ENCODE results near the gene ADGRG6.

ADGRG6 gene

DNA sequence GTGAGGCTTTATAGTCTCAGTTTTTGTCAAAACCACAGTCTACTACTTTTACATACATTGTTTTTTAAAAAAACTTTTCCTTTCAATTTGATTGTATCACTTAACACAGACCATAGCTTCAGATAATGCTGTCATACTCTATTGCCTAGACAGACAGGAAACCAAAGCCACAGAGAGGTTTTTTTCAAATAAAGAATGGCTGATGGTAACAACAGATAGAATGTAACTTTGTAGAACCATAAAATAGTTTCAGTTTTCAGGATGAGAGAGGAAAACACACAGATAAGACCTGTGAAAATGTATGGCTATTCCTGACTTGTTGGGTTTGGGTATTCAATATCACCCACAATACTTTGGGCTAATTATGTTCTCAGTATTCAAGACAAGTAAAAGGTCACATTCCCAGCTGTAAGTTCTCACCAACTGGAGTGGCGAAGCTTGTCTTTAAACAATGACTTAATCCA lies 94.0 kb downstream of the ADGRG6 start:
- Histone ChIP-seq H3K4me3 (no peak overlapping the region), H3K27ac (no peak overlapping the region)

DNA sequence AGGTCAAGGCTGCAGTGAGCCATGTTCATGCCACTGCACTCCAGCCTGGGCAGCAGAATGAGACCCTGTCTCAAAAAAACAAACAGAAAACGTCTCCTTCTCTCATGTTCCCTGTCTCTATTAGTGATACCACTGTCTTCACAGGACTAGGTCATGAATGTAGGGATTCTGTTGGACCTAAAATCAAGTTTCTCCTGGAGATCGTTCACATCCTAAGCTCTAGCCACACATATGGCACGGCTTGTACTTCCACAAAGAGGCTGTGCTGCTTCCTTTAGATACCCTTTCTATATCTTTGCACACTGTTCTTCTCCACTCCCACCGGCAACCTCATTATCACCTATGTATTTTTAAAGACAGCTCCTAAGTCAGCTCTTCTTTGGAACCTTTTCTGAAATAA lies 96.5 kb downstream of the ADGRG6 start:
- no peak overlapping the region for H3K4me3 ChIP-seq

DNA sequence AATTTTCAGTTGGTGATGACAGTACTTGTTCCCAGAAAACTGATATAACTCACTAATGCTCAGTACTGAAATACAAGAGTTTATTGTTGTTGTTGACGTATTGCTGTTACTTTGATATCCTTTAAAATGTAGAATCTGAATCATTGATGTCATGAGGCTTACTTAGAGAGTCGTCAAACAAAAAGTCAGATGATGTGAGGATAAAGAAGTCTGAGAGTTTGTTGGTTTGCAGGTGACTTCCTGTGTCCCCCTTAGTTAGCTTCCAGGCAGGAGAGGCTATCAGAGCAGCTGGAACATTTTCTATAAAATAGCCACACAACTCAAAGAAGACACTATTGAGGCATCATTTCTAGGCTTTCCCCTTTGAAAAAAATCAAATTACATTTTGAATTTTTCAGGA lies 97.9 kb downstream of the ADGRG6 start:
- Histone ChIP-seq H3K4me3 (no peak overlapping the region), H3K27ac (no peak overlapping the region)

More for the DNA sequence above, 96.5 kb downstream of the ADGRG6 start:
- no peak overlapping the region for H3K27ac ChIP-seq

DNA sequence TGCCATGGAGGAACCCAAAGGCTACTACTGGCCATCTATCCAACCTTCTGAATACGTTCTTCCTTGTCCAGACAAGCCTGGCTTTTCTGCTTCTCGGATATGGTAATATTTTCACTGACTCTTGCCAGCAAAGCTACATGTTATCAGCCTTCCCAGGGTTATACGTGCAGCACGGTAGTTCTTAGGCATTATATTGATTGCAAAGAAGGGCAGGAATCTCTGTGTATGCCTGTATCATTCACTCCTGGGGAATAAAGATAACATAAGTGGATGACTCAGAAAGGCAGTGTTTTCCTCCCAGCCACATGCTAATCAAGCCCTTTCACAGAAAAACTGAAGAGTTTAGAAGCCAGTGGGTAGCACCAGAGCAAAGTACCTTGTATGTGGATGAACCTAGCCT lies 98.7 kb downstream of the ADGRG6 start:
- H3K4me3 ChIP-seq: no peak overlapping the region
- H3K27ac ChIP-seq: no peak overlapping the region

DNA sequence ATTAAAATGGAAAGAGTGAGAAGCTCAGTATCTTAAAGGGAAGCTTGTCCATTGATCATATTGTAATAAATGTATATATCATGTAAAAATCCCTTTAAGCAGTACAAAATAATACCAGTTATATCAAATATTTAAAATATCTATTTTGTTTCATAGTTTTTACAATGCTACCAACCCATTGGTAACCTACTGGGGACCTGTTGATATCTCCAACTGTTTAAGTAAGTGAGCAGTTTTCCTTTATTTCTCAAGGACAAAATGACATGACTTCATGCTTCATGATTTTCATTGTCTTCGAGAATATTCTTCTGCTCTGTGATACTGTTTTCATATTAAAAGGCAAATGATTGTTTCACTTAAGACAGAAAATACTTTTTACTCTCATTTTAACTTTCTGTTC lies 100.0 kb downstream of the ADGRG6 start:
- Histone ChIP-seq H3K4me3 (no peak overlapping the region), H3K27ac (no peak overlapping the region)

DNA sequence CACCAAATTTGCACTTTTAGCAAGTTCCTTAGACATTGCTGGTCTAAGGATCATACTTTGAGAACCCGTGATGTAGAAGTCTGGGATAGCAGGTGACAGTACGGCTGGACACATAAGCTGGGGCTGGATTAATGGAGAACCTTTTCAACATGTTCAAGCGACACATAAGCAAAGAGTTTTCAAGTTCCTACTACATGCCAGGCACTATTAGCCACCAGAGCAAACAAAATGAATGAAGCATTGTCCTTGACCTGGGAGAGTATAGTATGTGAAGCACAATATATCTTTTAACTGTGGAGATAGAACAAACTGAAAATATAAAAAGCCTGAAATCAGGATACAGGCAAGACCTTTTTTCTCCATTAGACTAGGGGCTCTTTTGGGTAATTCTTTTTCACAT lies 102.9 kb downstream of the ADGRG6 start:
- Histone ChIP-seq H3K4me3 (no peak overlapping the region), H3K27ac (no peak overlapping the region)

DNA sequence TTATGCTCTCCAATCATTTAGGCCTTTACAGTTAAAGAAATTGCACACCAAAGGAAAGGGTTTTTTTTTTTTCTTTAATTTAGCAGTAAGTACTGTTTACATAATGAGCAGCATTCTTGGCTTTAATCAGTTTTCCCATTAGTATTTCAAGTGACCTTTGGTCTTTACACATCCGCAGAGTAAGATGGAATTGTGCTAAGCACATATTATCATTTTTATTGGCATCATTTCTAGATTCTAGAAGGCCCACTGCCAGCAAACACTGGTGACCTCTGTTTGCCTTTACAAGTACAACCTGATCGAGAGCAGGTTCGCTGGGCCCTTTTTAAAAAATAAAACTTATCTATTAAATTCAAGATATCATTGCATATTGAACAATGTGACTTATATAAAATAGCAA lies 104.3 kb downstream of the ADGRG6 start:
- Histone ChIP-seq H3K27ac (no peak overlapping the region), H3K4me3 (no peak overlapping the region)

DNA sequence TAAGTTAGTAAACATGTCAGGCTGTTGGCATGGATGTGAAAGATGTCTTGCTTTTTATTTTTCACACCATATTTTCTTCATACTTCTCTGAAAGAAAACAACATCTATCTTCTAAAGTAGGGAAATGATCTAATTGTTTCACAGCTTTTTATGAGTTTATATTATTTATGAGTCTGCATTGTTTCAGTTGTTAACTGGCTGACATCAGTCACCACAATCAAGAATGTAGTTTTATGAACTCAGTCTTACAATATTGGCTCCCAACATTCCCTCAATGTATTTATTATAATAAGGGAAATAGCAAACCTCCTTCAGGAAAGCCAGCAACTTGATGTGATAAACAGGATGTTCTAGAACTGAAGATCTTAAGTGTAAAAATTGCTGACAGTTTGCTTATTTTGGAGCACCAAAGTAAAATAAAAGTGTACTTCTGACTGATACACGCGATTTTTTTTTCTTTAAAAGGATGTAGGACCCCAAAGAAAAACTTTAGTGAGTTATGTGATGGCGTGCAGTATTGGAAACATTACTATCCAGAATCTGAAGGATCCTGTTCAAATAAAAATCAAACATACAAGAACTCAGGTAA lies 106.0 kb downstream of the ADGRG6 start:
- Histone ChIP-seq H3K27ac (no peak overlapping the region), H3K4me3 (no peak overlapping the region)

DNA sequence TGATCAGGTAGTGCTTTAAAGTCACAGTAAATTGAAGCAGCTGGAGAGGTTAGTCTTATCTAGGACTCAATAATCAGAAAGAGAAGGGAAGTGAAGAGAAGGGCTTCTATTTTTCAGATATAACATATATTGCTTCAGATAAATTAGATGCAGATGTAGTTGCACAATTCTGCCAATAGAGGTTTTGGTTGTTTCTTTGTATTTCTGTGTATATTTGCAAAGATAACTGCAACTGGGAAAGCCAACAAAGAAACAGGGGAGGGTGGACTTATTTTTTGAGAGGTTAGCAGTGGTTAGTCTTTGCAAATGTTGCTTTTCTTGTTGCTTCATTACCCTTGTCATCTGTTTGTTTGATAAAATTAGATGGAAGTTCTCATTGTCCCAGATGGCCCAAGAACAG lies 106.6 kb downstream of the ADGRG6 start:
- Histone ChIP-seq H3K4me3 (no peak overlapping the region), H3K27ac (no peak overlapping the region)

DNA sequence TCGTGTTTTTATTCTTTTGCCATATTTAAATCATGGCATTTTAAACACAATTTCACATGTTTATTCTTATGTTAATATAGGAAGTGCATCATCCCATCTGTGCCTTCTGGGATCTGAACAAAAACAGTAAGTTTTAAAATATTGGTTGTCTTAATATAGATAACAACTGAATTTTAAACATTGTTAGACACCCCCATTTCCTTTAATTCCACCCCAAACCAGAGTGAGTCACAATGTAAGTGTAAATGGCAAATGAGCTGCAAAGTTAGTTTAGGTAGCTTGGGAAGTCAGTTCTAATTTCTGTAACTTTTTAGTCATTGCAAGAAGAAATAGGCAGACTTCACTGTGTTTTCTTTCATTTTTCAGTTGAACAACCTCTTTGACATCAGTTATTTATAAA lies 108.0 kb downstream of the ADGRG6 start:
- Histone ChIP-seq H3K4me3 (no peak overlapping the region), H3K27ac (no peak overlapping the region)

DNA sequence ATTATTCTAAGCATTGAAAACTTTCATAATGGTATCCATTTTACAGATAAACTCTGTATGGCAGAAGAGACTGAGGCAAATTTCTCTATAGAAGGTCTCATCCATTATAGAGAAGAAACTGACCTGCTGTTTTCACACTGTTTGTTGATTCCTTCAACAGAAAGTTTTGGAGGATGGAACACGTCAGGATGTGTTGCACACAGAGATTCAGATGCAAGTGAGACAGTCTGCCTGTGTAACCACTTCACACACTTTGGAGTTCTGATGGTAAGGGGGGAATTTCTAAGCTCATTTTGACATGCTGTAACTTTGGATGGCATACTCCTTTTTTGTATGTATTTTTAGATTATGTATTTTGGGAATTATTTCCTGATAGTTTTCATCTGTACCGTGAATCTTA lies 109.3 kb downstream of the ADGRG6 start:
- Histone ChIP-seq H3K27ac (no peak overlapping the region), H3K4me3 (no peak overlapping the region)

DNA sequence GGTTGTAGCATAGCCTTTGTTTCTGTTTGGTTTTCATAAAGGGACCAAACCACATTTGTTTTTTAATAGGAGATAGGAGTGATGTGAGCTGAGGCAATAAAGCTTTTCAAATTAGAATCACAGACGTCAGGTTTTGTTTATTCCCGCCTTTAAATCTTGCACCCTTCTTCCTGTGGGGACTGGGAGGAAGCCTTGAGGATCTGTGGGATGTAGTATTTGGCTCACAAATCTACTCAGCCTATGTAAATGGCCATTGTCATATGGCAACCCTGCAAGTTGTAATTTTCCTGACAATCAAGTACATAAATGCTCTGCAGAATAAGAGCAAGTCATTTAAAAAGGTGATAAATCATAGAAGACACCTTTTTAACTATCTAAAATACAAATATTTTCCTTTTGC lies 110.4 kb downstream of the ADGRG6 start:
- H3K27ac ChIP-seq: no peak overlapping the region
- no peak overlapping the region for H3K4me3 ChIP-seq

DNA sequence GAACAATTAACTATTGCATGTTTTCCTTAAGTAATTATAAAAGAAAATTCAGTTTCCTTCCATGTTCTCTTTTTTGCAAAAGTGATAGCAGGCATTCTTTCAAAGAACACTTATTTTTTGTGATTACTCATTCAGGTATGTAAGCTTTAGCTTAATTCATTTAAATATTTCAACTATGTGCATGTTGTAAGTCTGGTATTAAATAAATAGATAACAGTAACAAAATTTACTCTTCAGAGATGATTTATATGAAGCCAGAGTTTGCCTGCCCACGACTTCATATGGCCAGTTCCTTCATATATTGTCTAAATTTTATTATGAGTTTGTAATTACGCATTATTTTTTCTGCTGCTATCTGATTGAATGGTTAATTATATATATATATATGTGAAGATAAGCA lies 110.9 kb downstream of the ADGRG6 start:
- Histone ChIP-seq H3K4me3 (no peak overlapping the region), H3K27ac (no peak overlapping the region)

DNA sequence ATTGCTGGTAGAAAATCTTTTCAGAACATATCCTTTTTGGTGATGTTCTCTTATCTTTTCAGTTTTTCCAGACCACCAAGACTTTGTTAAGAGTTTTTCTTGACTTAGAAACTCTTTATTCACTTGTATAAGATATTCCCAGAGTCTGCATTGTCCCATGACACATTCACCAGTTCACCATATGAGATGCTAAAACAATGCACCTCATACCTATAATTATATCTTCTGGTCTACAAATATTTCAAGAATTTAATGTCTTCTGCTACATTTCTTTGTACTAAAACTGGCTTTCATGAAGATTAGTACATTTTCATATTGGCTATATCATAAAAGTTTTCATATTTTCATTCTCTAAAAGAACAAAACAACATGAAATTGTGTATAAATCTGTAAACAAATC lies 111.3 kb downstream of the ADGRG6 start:
- H3K4me3 ChIP-seq: no peak overlapping the region

DNA sequence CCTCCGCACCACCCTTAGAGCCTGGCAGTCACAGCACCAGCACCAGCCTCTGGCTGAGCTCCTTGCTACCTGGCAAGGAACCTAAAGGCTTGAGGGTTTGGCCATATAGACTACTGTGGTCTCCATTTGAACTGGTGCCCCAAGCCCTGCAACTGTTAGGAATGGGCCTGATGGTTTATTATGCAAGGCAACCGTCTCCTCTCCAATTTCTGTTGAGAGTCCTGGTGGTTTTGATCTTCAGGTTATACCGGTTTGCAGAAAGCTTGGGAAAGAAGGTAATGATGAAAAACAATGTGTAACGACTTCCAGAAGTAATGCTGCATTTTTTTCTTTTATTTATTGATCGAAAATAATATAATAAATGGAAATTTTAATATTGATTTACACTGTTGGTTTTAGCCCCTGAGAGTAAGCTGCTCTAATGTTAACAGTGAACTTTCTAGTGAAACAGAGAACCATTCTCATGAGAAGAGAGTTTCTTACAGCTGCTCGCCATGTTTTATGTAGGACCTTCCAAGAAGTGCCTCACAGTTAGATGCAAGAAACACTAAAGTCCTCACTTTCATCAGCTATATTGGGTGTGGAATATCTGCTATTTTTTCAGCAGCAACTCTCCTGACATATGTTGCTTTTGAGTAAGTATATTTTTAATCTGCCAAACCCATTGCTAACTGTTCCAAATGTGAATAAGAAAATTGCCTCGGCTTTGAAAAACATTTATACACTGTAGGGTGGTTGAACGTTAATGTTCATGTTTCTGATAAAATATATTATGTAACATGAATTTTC lies 112.8 kb downstream of the ADGRG6 start:
- H3K27ac ChIP-seq: no peak overlapping the region

More for the DNA sequence above, 111.3 kb downstream of the ADGRG6 start:
- no peak overlapping the region for H3K27ac ChIP-seq

DNA sequence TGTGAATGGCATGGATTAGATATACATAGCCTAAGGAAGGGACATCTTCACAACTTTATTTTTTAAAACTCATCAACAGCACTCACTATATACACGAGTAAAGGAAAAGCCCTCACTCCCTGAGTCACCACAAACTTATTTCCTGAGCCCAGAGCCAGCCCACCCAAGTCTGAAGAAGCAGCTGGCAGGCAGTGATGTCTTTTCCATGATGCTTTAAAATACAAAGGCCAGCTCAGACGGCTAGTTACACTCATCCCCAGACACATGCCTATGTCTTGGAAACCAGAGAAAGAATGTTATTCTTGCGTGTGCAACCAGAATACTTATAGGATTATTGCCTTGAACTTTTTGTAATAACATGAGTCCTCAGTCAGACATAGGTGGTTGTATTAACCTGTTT lies 114.4 kb downstream of the ADGRG6 start:
- H3K4me3 ChIP-seq: no peak overlapping the region
- peak overlapping the region in 3 of 21 experiments; percentile 18 to 45 (median 42) for H3K27ac ChIP-seq

More for the DNA sequence above, 112.8 kb downstream of the ADGRG6 start:
- no peak overlapping the region for H3K4me3 ChIP-seq

DNA sequence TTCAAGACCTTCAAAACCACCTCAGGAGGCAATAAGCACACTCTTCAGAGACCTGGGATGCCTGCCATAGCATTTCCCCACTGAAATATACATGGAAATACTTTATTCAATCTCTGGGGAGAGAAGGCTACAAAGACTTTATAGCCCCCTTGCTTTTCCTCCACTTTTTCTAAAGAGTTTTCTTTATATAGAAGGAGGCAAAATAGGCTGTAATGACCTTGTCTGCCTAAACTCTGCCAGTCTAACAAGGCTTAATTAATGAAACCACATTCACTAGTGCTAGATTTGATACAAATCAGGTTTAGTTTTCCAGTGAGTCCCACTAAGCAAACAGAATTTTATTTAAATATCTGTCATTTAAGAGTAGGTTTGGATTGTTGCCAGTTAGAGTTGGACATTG lies 114.9 kb downstream of the ADGRG6 start:
- Histone ChIP-seq H3K27ac (peak overlapping the region in 3 of 21 experiments; percentile 18 to 45 (median 42)), H3K4me3 (no peak overlapping the region)

DNA sequence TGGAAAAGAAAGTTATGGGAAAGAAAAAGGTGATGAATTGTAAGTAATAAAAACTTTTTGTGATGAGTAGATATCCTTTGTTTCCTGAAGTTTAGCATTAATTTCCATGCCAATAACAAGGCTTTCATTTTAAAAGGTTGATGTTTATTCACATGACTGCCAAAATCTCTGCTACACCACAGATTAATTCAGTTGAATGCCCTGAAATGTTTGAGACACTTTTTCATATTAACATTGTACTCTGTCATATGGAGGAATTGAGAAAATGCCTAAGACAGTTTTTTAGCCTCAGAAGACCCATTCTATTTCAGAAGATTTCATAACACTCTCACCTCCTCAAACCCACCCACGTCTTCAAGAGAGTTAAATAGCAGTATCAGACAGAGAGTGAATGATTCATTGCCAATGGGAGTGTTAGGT lies 115.5 kb downstream of the ADGRG6 start:
- Histone ChIP-seq H3K4me3 (no peak overlapping the region), H3K27ac (no peak overlapping the region)

DNA sequence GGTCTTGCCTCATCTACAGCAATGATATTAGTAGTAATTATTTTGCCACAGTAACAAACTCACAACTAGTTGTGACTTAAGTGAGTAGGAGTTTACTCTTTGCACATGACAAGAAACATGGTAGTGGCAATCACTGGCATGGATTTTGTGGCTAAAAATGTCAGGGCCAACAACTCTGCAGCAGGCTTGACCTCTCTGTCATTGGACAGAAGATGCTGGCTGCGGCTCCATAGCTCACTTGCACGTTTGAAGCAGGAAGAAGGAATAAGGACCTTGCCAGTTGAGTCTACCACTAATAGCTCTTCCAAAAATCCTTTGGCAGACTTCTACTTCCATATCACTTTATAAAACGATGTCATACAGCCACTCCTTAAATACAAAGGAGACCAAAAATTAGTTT lies 117.3 kb downstream of the ADGRG6 start:
- H3K27ac ChIP-seq: no peak overlapping the region
- H3K4me3 ChIP-seq: no peak overlapping the region

DNA sequence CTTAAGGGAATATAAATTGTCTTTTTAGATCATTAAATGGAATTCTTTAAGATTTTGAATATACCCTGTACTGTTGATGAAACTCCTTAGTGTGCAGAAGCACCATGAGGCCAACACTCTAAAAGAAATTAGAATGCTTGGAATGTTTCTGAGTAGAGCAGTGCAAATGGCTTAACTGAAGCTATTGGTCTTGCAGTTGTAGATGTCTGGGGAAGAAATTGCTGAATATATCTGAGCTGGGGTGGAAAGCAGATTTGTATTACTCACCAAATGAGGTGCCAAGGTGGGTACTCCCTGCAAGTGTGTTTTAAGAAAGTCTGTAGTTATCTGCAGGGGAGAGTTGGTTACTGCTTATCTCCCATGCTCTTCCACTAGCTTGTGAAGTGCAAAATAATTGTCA lies 119.0 kb downstream of the ADGRG6 start:
- no peak overlapping the region for H3K27ac ChIP-seq

DNA sequence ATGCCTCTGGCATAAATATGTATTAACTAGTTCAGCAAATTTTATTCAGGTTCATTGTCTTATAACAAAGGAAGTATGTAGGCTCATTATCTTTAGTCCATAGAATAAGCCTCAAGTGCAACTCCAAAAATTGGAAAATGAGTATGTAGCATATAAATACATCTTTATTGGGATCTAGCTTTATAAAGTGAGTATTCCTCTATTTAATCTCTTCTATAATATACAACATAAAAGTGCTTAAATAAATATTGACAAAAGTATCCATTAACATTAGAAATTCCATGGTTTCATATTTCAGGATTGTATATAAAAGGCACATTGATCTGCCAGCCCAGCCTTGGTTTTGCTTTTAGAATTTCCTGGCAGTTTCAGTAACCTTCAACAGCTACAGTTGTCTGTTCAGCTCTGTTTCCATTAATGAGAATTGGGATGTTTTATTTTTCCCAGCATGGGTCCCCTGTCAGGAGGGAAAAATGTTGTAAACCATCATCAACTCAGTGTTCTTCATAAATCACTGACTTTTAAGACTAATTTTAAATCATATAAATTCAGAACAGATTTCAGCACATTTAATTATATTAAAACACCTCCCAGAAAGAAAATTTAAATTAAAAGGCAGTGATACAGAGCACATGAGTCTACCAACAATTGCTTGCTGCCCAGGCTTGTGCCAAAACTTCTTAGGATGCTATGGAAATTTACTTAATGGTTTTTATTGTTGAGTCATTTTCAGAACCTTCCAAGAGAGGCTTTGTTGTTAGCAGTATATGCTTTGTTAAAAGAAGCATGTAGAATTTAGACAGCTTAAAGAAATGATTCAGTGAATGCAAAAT lies 119.7 kb downstream of the ADGRG6 start:
- Histone ChIP-seq H3K4me3 (no peak overlapping the region), H3K27ac (no peak overlapping the region)

More for the DNA sequence above, 119.0 kb downstream of the ADGRG6 start:
- H3K4me3 ChIP-seq: no peak overlapping the region
